Esophagus squamous epithelium (tissue), 5 donors: ENCODE results near the gene KRT40. TPM values are rescaled to one million over a fixed set of nuclear protein-coding genes. Genes with fewer than 3 reads are reported as not detected.
"Not testable (repeated sequence)": the region's sequence is repeated elsewhere in the genome, so short reads cannot be mapped to it uniquely, and the experiment has no call there.

Experiments
- DNase-seq: peaks from one replicate; lab custom pipeline; 2025; lab: John Stamatoyannopoulos, UW
- H3K27ac ChIP-seq, 4 donors: fragments of 200-600 bp; sonication (generic); one replicate each; pipeline ENCODE4 v1.5.1; 2016 to 2019; ENCODE audit warnings: mild to moderate bottlenecking in 1 of 4
- H3K27me3 ChIP-seq, 4 donors: fragments of 200-600 bp; sonication (generic); 1 replicate in 3 of 4; 2 replicates in 1 of 4; pipeline versions ENCODE4 v1.5.1 to v1.6.0; 2017 to 2021; ENCODE audit warnings: antibody characterized with exemption in 1 of 4
- H3K36me3 ChIP-seq, 3 donors: fragments of 200-600 bp; sonication (generic); one replicate each; pipeline ENCODE4 v1.5.1; 2016 to 2019
- H3K4me1 ChIP-seq, 3 donors: fragments of 200-600 bp; sonication (generic); one replicate each; pipeline ENCODE4 v1.5.1; 2017 to 2019
- H3K4me3 ChIP-seq, 4 donors: fragments of 200-600 bp; sonication (generic); 1 replicate in 3 of 4; 2 replicates in 1 of 4; pipeline ENCODE4 v1.5.1; 2016 to 2019; ENCODE audit warnings: mild to moderate bottlenecking in 2 of 4, moderate library complexity in 1 of 4
- H3K9me3 ChIP-seq, 3 donors: fragments of 200-600 bp; sonication (generic); one replicate each; pipeline ENCODE4 v1.5.1; 2016 to 2019
- CTCF ChIP-seq, 6 experiments: fragments of 450-650 bp in 4 of 6; fragments of 200-600 bp in 2 of 6; sonication (generic) in 2 of 6; IDR thresholded peaks; one replicate each; pipeline ENCODE4 v1.5.1; 2016 to 2019; ENCODE audit warnings: antibody characterized with exemption in 6 of 6, mild to moderate bottlenecking in 4 of 6, moderate library complexity in 4 of 6
- POLR2A ChIP-seq, 4 donors: fragments of 450-650 bp; IDR thresholded peaks; one replicate each; pipeline ENCODE4 v1.6.1; 2017; ENCODE audit warnings: antibody characterized with exemption in 4 of 4, mild to moderate bottlenecking in 4 of 4, moderate library complexity in 3 of 4
- WGBS, 2 donors: methylation state at CpG; one replicate each; pipeline ENCODE4 v1.1.5; 2018; 5-methylcytosine and 5-hydroxymethylcytosine counted together
- intact Hi-C: fragments of 100-400 bp; cut with DNase I; formaldehyde crosslinking; loops from one replicate; pipeline ENCODE4 v1.15.0; 2022
- total RNA-seq, 4 donors: library from RNA; depleted of rRNA; stranded (reverse); fragments of >200 nt; gene quantifications; one replicate each; pipeline ENCODE4 v1.1.0, GENCODE V29; 2016
- donor health status: DM: yes; HTN: yes; CAD: no.

Gene KRT40
- total RNA-seq, 4 donors from 2014 or later: 0.19 TPM; not detected in 3

GRCh38 chr17:41008811-41009210 lies 24.7 kb upstream of the KRT40 start, which contains the start of gene KRTAP3-1:
KRTAP3-1 (minus strand) TSS chr17:41009128; CDS start chr17:41009074, 54 bp downstream.
- TF ChIP-seq CTCF (IDR thresholded peaks at IDR 0.05) (no peak), POLR2A (IDR thresholded peaks at IDR 0.05) (no peak)
- Histone ChIP-seq H3K36me3 (no peaks in the 10 kb centered on the region), H3K4me3 (no peak within 1 kb of the TSS), H3K27me3 (no peaks in the 10 kb centered on the region), H3K9me3 (no peaks in the 10 kb centered on the region), H3K4me1 (peaks cover 0 to 21% (median 0%) of the 10 kb centered on the region in 3 donors), H3K27ac (no peak within 1 kb of the TSS)
- WGBS, 2 donors: 82 to 86% methylated on average over 7 to 8 of the region's 8 CpGs
- no peak for DNase-seq
- intact Hi-C loops: no loop called here

GRCh38 chr17:41004397-41004796 lies 20.3 kb upstream of the KRT40 start:
- Histone ChIP-seq H3K27me3 (peaks cover 0 to 13% (median 0%) of the 10 kb centered on the region in 4 donors), H3K4me3 (no peak overlapping the region), H3K4me1 (peaks cover 0 to 34% (median 4%) of the 10 kb centered on the region in 3 donors), H3K36me3 (no peaks in the 10 kb centered on the region), H3K27ac (no peak overlapping the region), H3K9me3 (no peaks in the 10 kb centered on the region)
- intact Hi-C loops: no loop called here
- no peak for DNase-seq
- TF ChIP-seq CTCF (IDR thresholded peaks at IDR 0.05): no peak
- TF ChIP-seq POLR2A (IDR thresholded peaks at IDR 0.05): no peak
- 86 to 97% methylated on average over 3 of the region's 3 CpGs for WGBS, 2 donors

- Histone ChIP-seq H3K4me3 (no peak overlapping the region), H3K27ac (no peak overlapping the region), H3K36me3 (no peaks in the 10 kb centered on the region), H3K9me3 (no peaks in the 10 kb centered on the region), H3K27me3 (peaks cover 0 to 16% (median 0%) of the 10 kb centered on the region in 4 donors), H3K4me1 (peaks cover 0 to 29% (median 4%) of the 10 kb centered on the region in 3 donors)
- intact Hi-C loops: no loop called here
- DNase-seq: no peak
- TF ChIP-seq POLR2A (IDR thresholded peaks at IDR 0.05) (no peak), CTCF (IDR thresholded peaks at IDR 0.05) (no peak)
- 53% methylated on average over 4 of the region's 4 CpGs for WGBS, 2 donors
These were observed 19.8 kb upstream of the KRT40 start for GRCh38 chr17:41003926-41004325.

GRCh38 chr17:41002814-41003213 lies 18.7 kb upstream of the KRT40 start:
- no peak overlapping the region for H3K4me3 ChIP-seq
- peaks cover 0 to 25% (median 4%) of the 10 kb centered on the region in 3 donors for H3K4me1 ChIP-seq
- no peaks in the 10 kb centered on the region for H3K36me3 ChIP-seq
- 24 to 32% methylated on average over 5 of the region's 5 CpGs for WGBS, 2 donors
- H3K27me3 ChIP-seq: peaks cover 0 to 24% (median 0%) of the 10 kb centered on the region in 4 donors
- no peaks in the 10 kb centered on the region for H3K9me3 ChIP-seq
- H3K27ac ChIP-seq: peak overlapping the region in 3 of 4 donors; percentile 33 to 78 (median 62)
- intact Hi-C loops: no loop called here
- TF ChIP-seq POLR2A (IDR thresholded peaks at IDR 0.05): no peak
- no peak for TF ChIP-seq CTCF (IDR thresholded peaks at IDR 0.05)
- DNase-seq: no peak

- TF ChIP-seq POLR2A (IDR thresholded peaks at IDR 0.05) (no peak), CTCF (IDR thresholded peaks at IDR 0.05) (no peak)
- Histone ChIP-seq H3K9me3 (no peaks in the 10 kb centered on the region), H3K4me3 (no peak overlapping the region), H3K27ac (peak overlapping the region in 2 of 4 donors; percentile 23 to 78), H3K27me3 (peaks cover 0 to 34% (median 0%) of the 10 kb centered on the region in 4 donors), H3K36me3 (no peaks in the 10 kb centered on the region), H3K4me1 (peaks cover 0 to 25% (median 4%) of the 10 kb centered on the region in 3 donors)
- 77 to 82% methylated on average over 4 of the region's 4 CpGs for WGBS, 2 donors
- no peak for DNase-seq
- intact Hi-C loops: no loop called here
These were observed 17.7 kb upstream of the KRT40 start for GRCh38 chr17:41001795-41002194.

GRCh38 chr17:40999563-40999962 lies 15.4 kb upstream of the KRT40 start, which contains the start of gene KRTAP3-2:
KRTAP3-2 (minus strand) TSS chr17:40999906; CDS start chr17:40999853, 53 bp downstream.
- H3K4me3 ChIP-seq, DNase-seq, H3K36me3 ChIP-seq, H3K27ac ChIP-seq, intact Hi-C loops, H3K9me3 ChIP-seq: not testable (repeated sequence)
- 66 to 95% methylated on average over 4 to 6 of the region's 6 CpGs for WGBS, 2 donors
- H3K27me3 ChIP-seq: peaks cover 0 to 40% (median 0%) of the 10 kb centered on the region in 4 donors
- peaks cover 0 to 25% (median 4%) of the 10 kb centered on the region in 3 donors for H3K4me1 ChIP-seq
